Head of caudate nucleus (tissue), 42 donors: Measurements from ENCODE around the gene SORCS1.

ENCODE experiments used
- DNase-seq, 42 donors: peaks; one replicate each; pipeline versions ENCODE4 v3.0.0 to v3.0.0-alpha.2; 2020 to 2021; ENCODE audit warnings: mixed read lengths in 7 of 42
- intact Hi-C: fragments of 100-400 bp; cut with DNase I; formaldehyde crosslinking; loops from one replicate; pipeline ENCODE4 v1.15.0; 2022

Gene SORCS1

GRCh38 chr10:106873770-106874603, 290.5 kb downstream of the SORCS1 start:
- intact Hi-C loops = no loop called here
- DNase-seq = no peak

- no peak for DNase-seq
- intact Hi-C loops = no loop called here
These were observed 292.3 kb downstream of the SORCS1 start for GRCh38 chr10:106872176-106872575.

GRCh38 chr10:106866244-106866845, 298.2 kb downstream of the SORCS1 start:
- intact Hi-C loops = no loop called here
- peak in 18 of 42 donors; percentile 5 to 72 (median 29) for DNase-seq

- intact Hi-C loops = no loop called here
- DNase-seq = peak in 3 of 42 donors; percentile 15 to 30 (median 15)
These were observed 300.5 kb downstream of the SORCS1 start for GRCh38 chr10:106864031-106864430.

- DNase-seq = no peak
- intact Hi-C loops = no loop called here
These were observed 301.0 kb downstream of the SORCS1 start for GRCh38 chr10:106863549-106863948.

GRCh38 chr10:106859892-106860652, 304.4 kb downstream of the SORCS1 start:
- DNase-seq = no peak
- intact Hi-C loops = no loop called here

- no peak for DNase-seq
- intact Hi-C loops = no loop called here
These were observed 306.8 kb downstream of the SORCS1 start for GRCh38 chr10:106857728-106858127.

GRCh38 chr10:106857213-106857612, 307.3 kb downstream of the SORCS1 start:
- intact Hi-C loops = no loop called here
- DNase-seq = peak in 1 of 42 donors; percentile 13

- intact Hi-C loops = no loop called here
- DNase-seq = peak in 6 of 42 donors; percentile 8 to 53 (median 26)
These were observed 327.4 kb downstream of the SORCS1 start for GRCh38 chr10:106836933-106837663.

- intact Hi-C loops = no loop called here
- DNase-seq = peak in 5 of 42 donors; percentile 24 to 44 (median 32)
These were observed 331.7 kb downstream of the SORCS1 start for GRCh38 chr10:106832846-106833245.

GRCh38 chr10:106830471-106830870, 334.0 kb downstream of the SORCS1 start:
- intact Hi-C loops = no loop called here
- no peak for DNase-seq

GRCh38 chr10:106830006-106830405, 334.5 kb downstream of the SORCS1 start:
- DNase-seq = no peak
- intact Hi-C loops = no loop called here

GRCh38 chr10:106826716-106827115, 337.8 kb downstream of the SORCS1 start:
- no peak for DNase-seq
- intact Hi-C loops = no loop called here

- intact Hi-C loops = no loop called here
- DNase-seq = no peak
These were observed 338.7 kb downstream of the SORCS1 start for GRCh38 chr10:106825576-106826364.

GRCh38 chr10:106820579-106820978, 343.9 kb downstream of the SORCS1 start:
- intact Hi-C loops = no loop called here

GRCh38 chr10:106819490-106819889, 345.0 kb downstream of the SORCS1 start:
- DNase-seq = peak in 7 of 42 donors; percentile 9 to 61 (median 41)
- intact Hi-C loops = no loop called here

More at GRCh38 chr10:106820579-106820978, 343.9 kb downstream of the SORCS1 start:
- no peak for DNase-seq

GRCh38 chr10:106816318-106817085, 348.0 kb downstream of the SORCS1 start:
- intact Hi-C loops = no loop called here
- DNase-seq = no peak
